HG02973 (cell line): ENCODE measurements around the gene TBX18.

Experiments used
- ATAC-seq: cut with Tn5 transposase; IDR thresholded peaks from one replicate; pipeline ENCODE4 v1.9.1; 2021; ENCODE audit warnings: moderate library complexity; ENCODE audit not compliant: unreplicated experiment

The TBX18 gene

GRCh38 chr6:84773133-84773430, 8.7 kb upstream of the TBX18 start:
- no peak for ATAC-seq

GRCh38 chr6:84772428-84773132, 8.2 kb upstream of the TBX18 start:
- no peak for ATAC-seq

GRCh38 chr6:84771756-84772356, 7.5 kb upstream of the TBX18 start:
- no peak for ATAC-seq

GRCh38 chr6:84771125-84771755, 6.8 kb upstream of the TBX18 start:
- no peak for ATAC-seq

- no peak for ATAC-seq
Observed at GRCh38 chr6:84770521-84770920, 6.1 kb upstream of the TBX18 start.

GRCh38 chr6:84769306-84769705, 4.9 kb upstream of the TBX18 start:
- ATAC-seq: no peak

GRCh38 chr6:84768442-84769174, 4.2 kb upstream of the TBX18 start:
- no peak for ATAC-seq

- ATAC-seq: no peak
Observed at GRCh38 chr6:84767526-84768201, 3.3 kb upstream of the TBX18 start.

- ATAC-seq: no peak
Observed at GRCh38 chr6:84766799-84767525, 2.6 kb upstream of the TBX18 start.

- no peak for ATAC-seq
Observed at GRCh38 chr6:84766118-84766798, 1.9 kb upstream of the TBX18 start.

- no peak for ATAC-seq
Observed at GRCh38 chr6:84763886-84764331, 489 bp downstream of the TBX18 start.

- ATAC-seq: no peak
Observed at GRCh38 chr6:84763003-84763885, 1.2 kb downstream of the TBX18 start.

- ATAC-seq: no peak
Observed at GRCh38 chr6:84762220-84763002, 2.0 kb downstream of the TBX18 start.

- ATAC-seq: no peak
Observed at GRCh38 chr6:84758486-84758885, 5.9 kb downstream of the TBX18 start.

- ATAC-seq: no peak
Observed at GRCh38 chr6:84756877-84757276, 7.5 kb downstream of the TBX18 start.

- no peak for ATAC-seq
Observed at GRCh38 chr6:84756466-84756865, 7.9 kb downstream of the TBX18 start.

- ATAC-seq: no peak
Observed at GRCh38 chr6:84753173-84753572, 11.2 kb downstream of the TBX18 start.

GRCh38 chr6:84752118-84752850, 12.1 kb downstream of the TBX18 start:
- ATAC-seq: no peak
